ENCODE data around the gene CNTNAP5.

Gene CNTNAP5

DNA sequence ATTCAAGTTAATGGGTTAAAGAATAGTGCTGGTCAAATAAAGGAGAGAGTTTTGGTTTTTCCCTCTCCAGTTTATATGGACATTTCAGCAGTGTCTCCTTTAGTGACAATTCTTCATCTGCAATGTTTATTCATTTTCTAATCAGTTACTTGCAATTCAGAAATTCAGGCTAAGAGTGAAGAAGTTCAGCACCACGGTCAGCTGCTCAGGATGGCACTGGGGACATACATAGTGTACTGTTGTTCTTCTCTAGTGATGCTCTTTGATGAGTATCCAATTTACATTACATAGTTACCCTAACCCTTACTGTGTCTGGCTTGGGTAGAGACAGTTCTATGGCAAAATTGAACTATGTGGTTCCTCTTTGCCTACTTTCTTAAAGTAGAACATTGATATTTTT is 412.7 kb downstream of the CNTNAP5 start:
- Histone ChIP-seq H3K27ac (no peak overlapping the region), H3K9me3 (ENCODE audit: low read depth, low read length) (no peaks in the 10 kb centered on the region), H3K9ac (ENCODE audit: insufficient read length) (no peak overlapping the region), H3K4me3 (no peak overlapping the region), H3K36me3 (ENCODE audit: insufficient read depth, low read length) (no peaks in the 10 kb centered on the region)
- TF ChIP-seq EZH2 (IDR thresholded peaks at IDR 0.05): no peak
- TF ChIP-seq FOXP2 (optimal IDR thresholded peaks at IDR 0.05; ENCODE audit: control extremely low read depth, extremely low read length, insufficient read depth): no peak
- no peak for TF ChIP-seq POLR2AphosphoS5 (IDR thresholded peaks at IDR 0.05; ENCODE audit: borderline replicate concordance, low read depth, low read length)
- no peak for DNase-seq (ENCODE audit: low read depth, low spot score)

DNA sequence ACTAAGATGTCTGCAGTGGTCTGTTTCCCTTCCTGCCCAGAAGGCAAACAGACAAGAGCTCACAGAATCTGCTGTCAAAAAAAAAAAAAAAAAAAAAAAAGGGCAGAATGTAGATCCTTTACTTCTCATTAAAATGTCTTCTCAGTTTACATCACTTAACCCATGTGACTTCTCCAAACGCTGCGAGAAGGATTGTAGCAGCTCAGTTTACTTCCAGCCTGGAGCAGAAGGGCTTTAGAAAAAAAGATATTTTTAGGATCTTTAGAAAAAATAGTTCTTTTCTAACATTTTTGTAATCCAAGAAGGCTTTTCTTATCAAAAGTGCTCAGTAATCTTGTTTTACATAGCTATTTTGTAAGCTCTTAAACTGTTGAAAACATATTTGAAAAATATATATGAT is 425.4 kb downstream of the CNTNAP5 start:
- no peak for TF ChIP-seq POLR2AphosphoS5 (IDR thresholded peaks at IDR 0.05; ENCODE audit: borderline replicate concordance, low read depth, low read length)
- no peak for TF ChIP-seq FOXP2 (optimal IDR thresholded peaks at IDR 0.05; ENCODE audit: control extremely low read depth, extremely low read length, insufficient read depth)
- TF ChIP-seq EZH2 (IDR thresholded peaks at IDR 0.05): no peak
- no peak overlapping the region for H3K27ac ChIP-seq
- H3K4me3 ChIP-seq: no peak overlapping the region
- no peaks in the 10 kb centered on the region for H3K9me3 ChIP-seq (ENCODE audit: low read depth, low read length)
- no peak for DNase-seq (ENCODE audit: low read depth, low spot score)
- H3K36me3 ChIP-seq (ENCODE audit: insufficient read depth, low read length): no peaks in the 10 kb centered on the region
- no peak overlapping the region for H3K9ac ChIP-seq (ENCODE audit: insufficient read length)

DNA sequence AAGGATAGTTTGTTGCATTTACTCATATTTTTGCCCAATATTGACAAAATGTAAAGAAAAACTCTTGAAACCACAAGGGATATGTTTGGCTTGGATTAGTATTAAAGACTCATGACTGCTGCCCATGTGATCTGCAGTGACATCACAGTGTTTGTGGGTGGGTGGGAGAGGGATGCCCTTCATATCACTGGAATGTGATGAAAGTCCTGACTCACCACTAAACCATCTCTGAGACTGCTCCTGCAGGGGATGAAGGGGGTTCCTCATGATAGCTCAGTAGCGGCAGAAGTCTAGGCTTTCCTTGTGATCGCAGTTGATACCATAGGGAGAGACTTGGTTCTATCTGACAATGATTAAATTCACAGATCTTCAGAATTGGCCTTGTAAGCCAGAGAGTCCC is 451.2 kb downstream of the CNTNAP5 start:
- no peaks in the 10 kb centered on the region for H3K36me3 ChIP-seq (ENCODE audit: insufficient read depth, low read length)
- no peak overlapping the region for H3K9ac ChIP-seq (ENCODE audit: insufficient read length)
- TF ChIP-seq EZH2 (IDR thresholded peaks at IDR 0.05) (no peak), POLR2AphosphoS5 (IDR thresholded peaks at IDR 0.05; ENCODE audit: borderline replicate concordance, low read depth, low read length) (no peak), FOXP2 (optimal IDR thresholded peaks at IDR 0.05; ENCODE audit: control extremely low read depth, extremely low read length, insufficient read depth) (no peak)
- no peaks in the 10 kb centered on the region for H3K9me3 ChIP-seq (ENCODE audit: low read depth, low read length)
- H3K27ac ChIP-seq: no peak overlapping the region
- H3K4me3 ChIP-seq: no peak overlapping the region
- DNase-seq (ENCODE audit: low read depth, low spot score): no peak

DNA sequence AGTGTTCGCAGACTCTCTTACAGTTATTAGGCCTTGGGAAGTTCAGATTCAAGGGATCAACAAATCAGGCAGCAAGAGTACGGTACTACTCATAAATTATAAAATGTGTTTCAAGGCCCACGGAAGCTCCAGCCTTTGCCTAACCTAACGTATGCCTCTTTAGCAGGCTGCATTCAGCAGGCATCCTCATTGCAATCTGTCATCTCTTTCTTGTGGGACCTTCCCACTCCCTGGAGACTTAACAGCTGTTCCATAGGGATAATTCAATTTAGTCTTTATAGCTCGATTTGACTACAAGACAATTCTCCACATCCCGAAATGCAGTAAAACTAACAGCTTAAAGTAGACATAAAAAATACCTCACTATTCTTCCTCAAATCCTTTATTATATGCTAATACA is 453.7 kb downstream of the CNTNAP5 start:
- H3K9me3 ChIP-seq (ENCODE audit: low read depth, low read length): no peaks in the 10 kb centered on the region
- H3K9ac ChIP-seq (ENCODE audit: insufficient read length): no peak overlapping the region
- no peak for TF ChIP-seq POLR2AphosphoS5 (IDR thresholded peaks at IDR 0.05; ENCODE audit: borderline replicate concordance, low read depth, low read length)
- no peak for TF ChIP-seq FOXP2 (optimal IDR thresholded peaks at IDR 0.05; ENCODE audit: control extremely low read depth, extremely low read length, insufficient read depth)
- TF ChIP-seq EZH2 (IDR thresholded peaks at IDR 0.05): no peak
- DNase-seq (ENCODE audit: low read depth, low spot score): no peak
- H3K4me3 ChIP-seq: no peak overlapping the region
- no peaks in the 10 kb centered on the region for H3K36me3 ChIP-seq (ENCODE audit: insufficient read depth, low read length)
- H3K27ac ChIP-seq: no peak overlapping the region

DNA sequence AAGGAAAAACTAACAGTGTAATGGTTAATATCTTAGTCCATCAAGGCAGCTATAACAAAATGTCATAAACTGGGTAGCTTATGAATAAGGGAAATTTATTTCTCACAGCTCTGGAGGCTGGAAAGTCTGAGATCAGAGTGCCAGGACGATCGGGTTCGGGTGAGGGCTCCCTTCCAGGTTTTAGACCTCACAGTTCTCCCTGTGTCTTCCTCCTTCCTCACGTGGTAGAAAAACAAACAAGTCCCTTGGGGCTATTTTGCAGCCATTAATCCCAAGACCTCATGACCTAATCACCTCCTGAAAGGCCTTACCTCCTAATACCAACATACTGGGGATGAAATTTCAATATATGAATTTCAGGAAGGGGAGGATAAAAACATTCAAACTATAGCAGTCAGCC is 455.9 kb downstream of the CNTNAP5 start:
- Histone ChIP-seq H3K9ac (ENCODE audit: insufficient read length) (no peak overlapping the region), H3K9me3 (ENCODE audit: low read depth, low read length) (no peaks in the 10 kb centered on the region), H3K36me3 (ENCODE audit: insufficient read depth, low read length) (no peaks in the 10 kb centered on the region), H3K4me3 (no peak overlapping the region), H3K27ac (no peak overlapping the region)
- no peak for TF ChIP-seq POLR2AphosphoS5 (IDR thresholded peaks at IDR 0.05; ENCODE audit: borderline replicate concordance, low read depth, low read length)
- TF ChIP-seq FOXP2 (optimal IDR thresholded peaks at IDR 0.05; ENCODE audit: control extremely low read depth, extremely low read length, insufficient read depth): no peak
- no peak for TF ChIP-seq EZH2 (IDR thresholded peaks at IDR 0.05)
- no peak for DNase-seq (ENCODE audit: low read depth, low spot score)

DNA sequence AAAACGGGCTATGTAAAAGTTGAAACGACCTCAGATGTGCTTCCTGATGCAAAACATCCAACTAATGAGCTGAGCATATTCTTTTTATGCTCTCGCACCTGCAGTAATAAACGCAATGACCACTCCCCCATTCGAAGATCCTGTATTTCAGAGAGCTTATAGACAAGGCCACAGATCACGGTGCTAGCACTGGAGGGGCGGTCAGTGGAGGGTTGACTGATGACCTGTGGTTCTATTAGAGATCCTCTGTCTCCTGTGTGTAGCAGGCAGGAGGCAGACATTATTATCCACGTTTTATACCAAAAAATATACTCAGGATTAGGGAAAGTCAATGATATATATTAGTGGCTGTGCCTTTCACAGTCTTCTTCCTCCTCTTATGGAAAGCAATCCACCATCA is 457.0 kb downstream of the CNTNAP5 start:
- no peaks in the 10 kb centered on the region for H3K36me3 ChIP-seq (ENCODE audit: insufficient read depth, low read length)
- no peak for DNase-seq (ENCODE audit: low read depth, low spot score)
- TF ChIP-seq EZH2 (IDR thresholded peaks at IDR 0.05): no peak
- no peak for TF ChIP-seq POLR2AphosphoS5 (IDR thresholded peaks at IDR 0.05; ENCODE audit: borderline replicate concordance, low read depth, low read length)
- no peak for TF ChIP-seq FOXP2 (optimal IDR thresholded peaks at IDR 0.05; ENCODE audit: control extremely low read depth, extremely low read length, insufficient read depth)
- no peak overlapping the region for H3K4me3 ChIP-seq
- no peak overlapping the region for H3K27ac ChIP-seq
- H3K9ac ChIP-seq (ENCODE audit: insufficient read length): no peak overlapping the region
- no peaks in the 10 kb centered on the region for H3K9me3 ChIP-seq (ENCODE audit: low read depth, low read length)

DNA sequence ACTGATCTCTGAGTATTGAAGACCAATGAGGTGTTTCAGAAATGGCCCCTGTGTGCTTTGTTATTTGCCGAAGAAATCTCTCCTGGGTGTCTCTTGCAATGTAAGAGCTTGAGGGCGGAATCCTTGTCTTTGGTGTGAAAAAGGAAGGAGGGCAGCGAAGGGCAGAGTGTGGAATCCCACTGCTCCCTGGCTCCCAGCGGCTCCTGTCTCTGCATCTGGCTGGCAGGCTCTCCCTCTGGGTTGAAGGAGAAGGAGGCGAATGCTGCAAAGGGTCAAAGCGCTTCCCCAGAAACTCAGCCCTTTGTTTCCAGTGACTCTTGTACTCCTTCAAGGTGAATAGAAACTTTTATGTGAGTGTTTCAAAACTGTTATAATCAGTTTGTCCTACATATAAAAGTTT is 457.5 kb downstream of the CNTNAP5 start:
- H3K36me3 ChIP-seq (ENCODE audit: insufficient read depth, low read length): no peaks in the 10 kb centered on the region
- no peaks in the 10 kb centered on the region for H3K9me3 ChIP-seq (ENCODE audit: low read depth, low read length)
- H3K4me3 ChIP-seq: no peak overlapping the region
- H3K9ac ChIP-seq (ENCODE audit: insufficient read length): no peak overlapping the region
- no peak for TF ChIP-seq FOXP2 (optimal IDR thresholded peaks at IDR 0.05; ENCODE audit: control extremely low read depth, extremely low read length, insufficient read depth)
- no peak for TF ChIP-seq POLR2AphosphoS5 (IDR thresholded peaks at IDR 0.05; ENCODE audit: borderline replicate concordance, low read depth, low read length)
- no peak for TF ChIP-seq EZH2 (IDR thresholded peaks at IDR 0.05)
- no peak overlapping the region for H3K27ac ChIP-seq
- DNase-seq (ENCODE audit: low read depth, low spot score): no peak

DNA sequence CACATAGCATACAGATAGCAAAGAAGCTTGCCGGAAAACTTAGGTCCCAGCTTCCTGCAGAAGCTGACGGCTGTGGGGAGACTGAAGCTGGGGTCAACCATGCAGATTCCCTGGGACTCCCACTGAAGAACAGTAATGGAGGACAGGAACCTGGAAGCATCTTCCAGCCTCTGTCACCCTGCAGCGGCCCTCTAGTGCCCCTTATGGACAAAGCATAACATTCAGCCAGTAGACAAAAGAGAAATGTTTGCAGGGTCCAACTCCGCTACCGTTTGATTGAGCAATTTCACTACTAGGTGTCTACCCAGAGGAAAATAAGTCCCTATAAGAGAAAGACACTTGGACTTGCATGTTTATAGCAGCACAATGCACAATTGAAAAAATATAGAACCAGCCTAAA is 460.6 kb downstream of the CNTNAP5 start:
- TF ChIP-seq EZH2 (IDR thresholded peaks at IDR 0.05) (no peak), POLR2AphosphoS5 (IDR thresholded peaks at IDR 0.05; ENCODE audit: borderline replicate concordance, low read depth, low read length) (no peak), FOXP2 (optimal IDR thresholded peaks at IDR 0.05; ENCODE audit: control extremely low read depth, extremely low read length, insufficient read depth) (no peak)
- Histone ChIP-seq H3K36me3 (ENCODE audit: insufficient read depth, low read length) (no peaks in the 10 kb centered on the region), H3K9ac (ENCODE audit: insufficient read length) (no peak overlapping the region), H3K4me3 (no peak overlapping the region), H3K27ac (no peak overlapping the region), H3K9me3 (ENCODE audit: low read depth, low read length) (no peaks in the 10 kb centered on the region)
- DNase-seq (ENCODE audit: low read depth, low spot score): no peak

DNA sequence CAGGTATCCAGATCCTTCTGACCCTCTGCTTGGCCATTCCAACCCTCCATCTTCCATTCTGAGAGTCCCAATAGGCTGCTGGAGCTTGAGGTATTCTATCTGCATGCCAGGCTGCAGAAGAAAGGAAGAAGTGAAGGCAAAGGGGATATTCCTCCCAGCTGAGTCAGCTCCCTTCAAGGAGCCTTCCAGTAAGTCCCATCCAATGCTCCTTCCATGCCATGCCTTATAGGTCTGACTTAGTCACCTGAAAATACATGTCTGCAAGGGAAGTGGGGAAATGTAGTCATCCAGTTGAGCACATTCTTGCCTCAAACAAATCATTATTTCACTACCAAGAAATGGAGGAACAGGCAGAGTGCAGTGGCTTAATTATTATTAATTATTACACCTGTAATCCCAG is 464.6 kb downstream of the CNTNAP5 start:
- no peaks in the 10 kb centered on the region for H3K9me3 ChIP-seq (ENCODE audit: low read depth, low read length)
- no peak overlapping the region for H3K9ac ChIP-seq (ENCODE audit: insufficient read length)
- H3K36me3 ChIP-seq (ENCODE audit: insufficient read depth, low read length): no peaks in the 10 kb centered on the region
- H3K27ac ChIP-seq: no peak overlapping the region
- H3K4me3 ChIP-seq: no peak overlapping the region
- TF ChIP-seq FOXP2 (optimal IDR thresholded peaks at IDR 0.05; ENCODE audit: control extremely low read depth, extremely low read length, insufficient read depth): no peak
- no peak for TF ChIP-seq POLR2AphosphoS5 (IDR thresholded peaks at IDR 0.05; ENCODE audit: borderline replicate concordance, low read depth, low read length)
- TF ChIP-seq EZH2 (IDR thresholded peaks at IDR 0.05): no peak
- no peak for DNase-seq (ENCODE audit: low read depth, low spot score)
